NCI-H510A treated with DMSO at 0.1 percent for 48 hours (cell line): ENCODE data around the gene ST6GALNAC3.
"Not testable (repeated sequence)": the region's sequence is repeated elsewhere in the genome, so short reads cannot be mapped to it uniquely, and the experiment has no call there.

Source experiments
- DNase-seq: peaks from one replicate; lab custom pipeline; 2025; lab: John Stamatoyannopoulos, UW

ST6GALNAC3 gene

DNA sequence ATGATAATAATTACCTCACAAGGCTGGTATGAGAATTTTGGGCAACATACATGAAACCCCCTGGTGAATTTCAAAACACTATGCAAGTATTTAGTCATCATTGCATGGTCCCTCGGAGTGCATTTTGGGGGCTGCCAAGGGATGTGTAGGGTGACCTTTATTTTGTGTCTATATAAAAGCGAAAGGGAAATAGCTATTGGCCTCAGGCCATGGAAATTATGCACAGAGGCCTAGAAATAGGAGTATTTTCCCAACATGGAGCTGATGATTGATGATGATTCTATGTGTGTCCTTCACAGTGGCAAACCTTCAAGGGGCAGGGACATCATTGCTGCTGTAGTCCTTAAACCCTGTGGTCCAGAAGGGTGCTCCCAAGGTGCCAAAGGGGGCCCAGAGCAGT, 265.5 kb downstream of the ST6GALNAC3 start:
- DNase-seq, result no peak

DNA sequence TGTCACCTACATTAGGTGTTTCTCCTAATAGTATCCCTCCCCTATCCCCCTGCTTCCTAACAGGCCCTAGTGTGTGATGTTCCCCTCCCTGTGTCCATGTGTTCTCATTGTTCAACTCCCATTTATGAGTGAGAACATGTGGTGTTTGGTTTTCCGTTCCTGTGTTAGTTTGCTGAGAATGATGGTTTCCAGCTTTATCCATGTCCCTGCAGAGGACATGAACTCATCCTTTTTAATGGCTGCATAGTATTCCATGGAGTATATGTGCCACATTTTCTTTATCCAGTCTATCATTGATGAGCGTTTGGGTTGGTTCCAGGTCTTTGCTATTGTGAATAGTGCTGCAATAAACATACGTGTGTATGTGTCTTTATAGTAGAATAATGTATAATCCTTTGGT, 267.3 kb downstream of the ST6GALNAC3 start:
- not testable (repeated sequence) for DNase-seq

DNA sequence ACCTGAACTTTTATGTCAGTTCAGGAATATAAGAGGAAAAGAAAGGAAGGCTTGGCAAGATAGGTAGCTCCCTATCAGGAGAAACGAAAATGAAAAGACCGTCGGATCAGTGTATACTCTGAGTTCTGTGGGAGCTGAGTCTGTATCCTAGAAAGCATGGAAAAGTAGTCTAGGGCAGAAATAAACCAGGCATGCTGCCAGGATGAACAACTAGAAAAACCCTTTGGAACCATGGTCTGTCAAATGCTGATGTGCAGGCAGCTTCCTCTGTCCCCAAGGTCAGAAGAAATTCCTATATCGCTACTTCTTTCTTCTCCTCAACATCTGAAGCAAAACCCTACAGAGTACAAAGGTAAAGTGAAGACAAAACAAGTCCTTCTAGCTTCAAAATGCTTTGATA, 268.8 kb downstream of the ST6GALNAC3 start:
- DNase-seq, result no peak

DNA sequence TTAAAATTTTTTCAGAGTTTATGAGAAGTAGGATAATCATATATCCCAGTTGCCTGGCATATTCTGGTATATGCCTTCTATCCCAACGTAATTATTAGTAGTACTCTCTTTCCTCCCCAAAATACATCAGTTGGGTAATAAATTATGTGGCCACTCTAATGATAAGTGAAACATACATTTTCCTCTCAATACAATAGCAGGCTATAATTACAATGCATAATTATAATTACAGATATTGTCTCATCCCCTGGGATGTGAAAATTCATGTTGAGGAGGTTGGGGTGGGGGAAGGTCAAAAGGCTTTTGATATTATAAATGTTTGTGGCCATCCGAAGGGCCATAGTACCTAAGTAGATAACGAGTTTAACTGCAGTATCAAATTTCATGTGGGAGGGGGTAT, 277.1 kb downstream of the ST6GALNAC3 start:
- no peak for DNase-seq

DNA sequence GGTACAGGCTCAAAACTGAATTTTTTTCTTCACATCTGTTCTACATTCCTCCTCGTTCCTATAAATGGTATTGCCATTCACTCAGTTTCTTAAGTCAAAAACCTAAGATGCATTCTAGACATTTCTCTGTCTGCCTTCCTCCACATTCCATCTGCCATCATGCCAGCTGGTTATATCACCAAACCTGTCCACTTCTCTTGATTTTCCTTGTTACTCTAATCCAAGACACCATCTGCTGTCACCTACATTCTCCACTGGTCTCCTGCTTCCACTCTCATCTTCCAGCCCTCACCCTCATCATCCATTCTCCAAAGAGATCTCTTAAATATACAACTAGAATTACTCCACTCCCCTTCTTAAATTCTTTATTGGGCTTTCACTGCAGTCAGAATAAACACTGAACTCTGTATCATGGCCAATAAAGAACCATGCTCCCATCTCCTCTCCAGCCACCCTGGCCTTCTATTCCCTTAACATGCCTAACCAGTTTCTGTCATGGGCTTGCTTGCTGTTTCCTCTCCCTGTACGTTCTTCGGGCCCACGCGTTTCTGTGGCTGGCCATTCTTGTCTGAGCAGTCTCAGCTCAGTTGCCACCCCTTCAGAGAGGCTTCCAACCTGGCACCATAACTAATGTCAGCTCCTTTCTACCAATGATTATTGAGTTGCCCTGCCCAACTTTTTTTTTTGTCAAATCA, 278.3 kb downstream of the ST6GALNAC3 start:
- peak; percentile 14 for DNase-seq

DNA sequence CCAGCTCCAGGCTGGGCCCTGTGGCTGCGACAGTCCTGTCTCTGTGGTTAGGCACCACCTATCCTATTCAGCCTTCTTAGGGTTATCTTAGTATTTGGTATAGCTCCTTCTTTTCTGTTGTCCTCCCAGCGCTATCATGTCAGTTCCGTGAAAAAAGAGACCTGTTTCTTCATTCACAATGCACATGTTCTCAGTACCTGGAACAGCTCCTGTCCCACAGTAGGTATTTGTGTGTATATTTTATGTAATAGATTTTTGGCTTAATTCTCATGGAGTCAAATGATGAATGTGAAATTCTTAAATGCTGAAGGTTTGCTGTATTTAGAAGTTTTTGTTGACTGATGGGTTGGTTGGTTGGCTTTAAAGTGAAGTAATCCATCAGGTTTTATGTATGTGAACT, 279.7 kb downstream of the ST6GALNAC3 start:
- DNase-seq, result no peak

DNA sequence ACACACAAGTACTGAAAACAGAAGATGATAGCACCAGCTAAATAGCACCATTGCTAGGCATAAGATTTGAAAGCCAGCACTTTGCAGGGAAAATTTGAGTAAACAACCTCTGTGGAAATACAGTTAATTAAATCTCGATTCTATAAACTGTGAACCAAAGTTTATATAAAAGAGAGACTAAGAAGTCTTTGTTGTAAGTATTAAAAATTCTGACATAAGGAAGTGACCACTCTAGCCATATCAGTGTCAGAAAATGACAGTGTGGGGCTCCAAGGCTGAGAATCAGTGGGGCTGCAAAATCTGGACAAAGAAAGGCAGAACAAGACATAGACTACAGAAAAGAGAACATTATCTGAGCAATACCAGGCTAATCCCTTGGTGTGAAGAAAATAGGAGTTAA, 292.2 kb downstream of the ST6GALNAC3 start:
- DNase-seq, result no peak

DNA sequence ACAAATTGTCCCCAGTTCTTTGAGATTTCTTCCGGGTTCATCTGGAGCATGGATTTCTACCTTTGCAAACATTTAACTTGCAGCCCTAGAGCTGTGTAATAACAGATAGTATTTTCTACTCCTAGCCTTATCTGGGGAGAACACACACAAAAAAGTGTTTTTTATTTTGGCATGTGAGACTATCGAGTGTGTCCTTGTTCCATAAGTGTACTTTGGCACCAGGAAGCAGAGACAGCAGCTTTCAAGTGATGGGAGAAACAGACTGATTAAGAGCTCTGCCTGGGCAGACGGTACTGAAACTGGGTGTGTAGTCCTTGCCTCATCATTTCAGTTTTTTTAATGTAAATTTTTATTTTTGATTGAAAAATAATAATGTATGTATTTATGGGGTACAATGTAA, 297.4 kb downstream of the ST6GALNAC3 start:
- DNase-seq, result peak; percentile 36

DNA sequence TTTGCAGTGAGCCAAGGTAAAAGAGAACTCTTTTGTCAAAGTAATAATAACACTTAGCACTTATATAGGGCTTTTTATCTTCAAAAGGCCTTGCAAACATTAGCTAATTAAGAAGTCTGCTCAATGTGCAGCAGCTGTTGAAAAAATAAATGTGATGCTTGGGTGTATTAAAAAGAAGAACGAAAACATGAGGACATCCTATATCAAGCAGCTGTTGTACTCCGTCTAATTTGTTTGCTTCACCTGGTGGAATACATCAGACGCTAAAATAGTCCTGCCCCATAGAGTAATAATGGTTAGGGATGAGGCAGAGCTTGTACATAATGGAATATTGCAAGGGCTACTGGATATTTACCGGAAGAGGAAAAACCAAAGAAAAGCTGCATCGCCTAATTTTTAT, 299.5 kb downstream of the ST6GALNAC3 start:
- peak; percentile 50 for DNase-seq

DNA sequence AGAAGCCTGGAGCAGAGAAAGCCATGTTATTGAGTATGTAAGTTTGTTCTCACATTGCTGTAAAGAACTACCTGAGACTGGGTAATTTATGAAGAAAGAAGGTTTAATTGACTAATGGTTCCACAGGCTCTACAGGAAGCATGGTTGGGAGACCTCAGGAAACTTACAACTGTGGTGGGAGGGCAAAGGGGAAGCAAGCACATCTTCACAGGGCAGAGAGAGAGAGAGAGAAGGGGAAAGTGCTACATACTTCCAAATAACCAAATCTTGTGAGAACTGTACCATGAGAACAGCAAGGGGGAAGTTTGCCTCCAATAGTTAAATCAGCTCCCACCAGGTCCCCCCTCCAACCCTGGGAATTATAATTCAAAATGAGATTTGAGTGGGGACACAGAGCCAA, 302.7 kb downstream of the ST6GALNAC3 start:
- no peak for DNase-seq

DNA sequence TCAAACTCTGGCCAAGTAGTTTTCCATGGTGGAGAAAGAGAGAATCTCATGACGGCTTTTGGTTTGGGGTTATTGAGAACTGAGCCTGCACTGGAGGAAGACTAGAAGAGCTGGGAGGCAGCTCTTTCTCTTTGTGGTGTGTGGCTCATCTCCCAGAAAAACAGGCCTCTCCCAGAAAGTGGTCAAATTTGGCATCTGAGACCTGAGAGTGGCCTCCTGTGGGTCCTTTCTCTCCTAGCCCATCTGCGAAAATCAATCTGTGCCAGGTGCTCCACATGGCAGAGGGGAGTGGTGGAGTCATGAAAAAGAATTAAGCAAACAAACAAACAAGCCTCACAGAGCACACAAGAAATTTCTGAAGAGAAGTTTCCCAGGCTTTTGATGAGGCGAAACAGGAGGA, 305.0 kb downstream of the ST6GALNAC3 start:
- no peak for DNase-seq

DNA sequence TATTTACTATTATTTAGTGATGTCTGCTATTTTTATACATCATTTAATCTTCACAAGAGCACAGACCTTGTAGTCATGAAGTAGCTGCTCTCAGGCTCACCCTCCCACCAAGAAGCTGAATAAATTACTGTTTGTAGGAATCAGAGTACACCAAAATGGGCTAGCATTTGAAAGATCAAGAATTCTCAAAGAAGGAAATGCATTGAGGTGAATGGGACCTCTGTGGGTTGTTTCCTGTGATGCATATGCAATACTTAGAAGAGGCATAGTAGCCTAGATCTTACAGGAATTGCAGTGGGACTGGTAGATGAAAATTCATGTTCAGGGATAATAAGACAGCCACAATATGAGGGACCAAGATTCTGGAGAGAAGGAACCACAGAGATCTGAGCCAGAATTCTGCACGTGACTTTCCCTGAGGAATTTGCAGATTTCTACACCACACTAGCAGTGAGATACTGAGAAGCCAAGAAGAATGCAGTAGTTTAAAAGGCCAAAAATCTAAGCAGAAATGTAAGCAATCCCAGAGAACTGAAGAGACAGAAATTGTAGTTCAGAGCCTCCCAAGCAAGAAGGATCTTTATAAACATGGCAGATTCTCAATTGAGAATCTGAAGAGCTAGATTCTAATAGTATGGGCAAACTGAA, 307.0 kb downstream of the ST6GALNAC3 start:
- DNase-seq, result no peak

DNA sequence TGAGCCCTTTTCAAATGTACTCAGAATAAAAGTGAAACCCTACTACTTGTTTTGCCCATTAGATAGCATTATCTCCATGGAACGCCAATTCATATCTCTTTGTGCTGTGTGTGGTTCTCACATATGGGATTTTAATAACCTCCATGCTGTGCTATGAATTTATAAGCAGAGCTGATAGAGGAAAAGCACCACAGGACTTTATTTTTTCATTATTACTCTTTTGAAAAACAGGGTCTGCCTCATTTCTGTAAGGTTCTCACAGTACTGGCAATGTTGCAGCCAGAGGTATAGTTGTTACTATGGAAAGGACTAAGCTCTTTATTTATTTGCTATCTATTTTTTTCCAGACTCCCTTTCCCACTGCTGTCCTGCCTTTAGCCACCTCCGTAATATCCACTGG, 313.7 kb downstream of the ST6GALNAC3 start:
- DNase-seq, result no peak

DNA sequence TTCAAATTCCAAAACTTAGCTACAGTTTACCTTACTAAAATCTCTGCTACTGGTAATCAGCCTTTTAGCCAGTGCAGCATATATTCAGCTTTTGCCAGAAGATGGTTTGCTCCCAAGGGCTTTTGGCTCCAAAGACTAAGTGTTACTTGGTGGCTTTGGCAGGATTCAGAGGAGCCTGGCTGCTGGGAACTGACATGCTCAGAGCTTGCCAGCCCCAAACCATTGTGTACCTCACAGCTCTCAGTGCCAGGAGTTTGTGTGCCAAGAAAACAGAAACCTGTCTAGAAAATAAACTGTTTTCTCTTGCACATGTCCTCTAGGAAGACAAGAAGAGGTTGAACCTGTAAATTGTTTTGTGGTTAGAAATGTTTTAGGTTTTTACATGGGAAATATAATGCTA, 315.9 kb downstream of the ST6GALNAC3 start:
- DNase-seq, result no peak

DNA sequence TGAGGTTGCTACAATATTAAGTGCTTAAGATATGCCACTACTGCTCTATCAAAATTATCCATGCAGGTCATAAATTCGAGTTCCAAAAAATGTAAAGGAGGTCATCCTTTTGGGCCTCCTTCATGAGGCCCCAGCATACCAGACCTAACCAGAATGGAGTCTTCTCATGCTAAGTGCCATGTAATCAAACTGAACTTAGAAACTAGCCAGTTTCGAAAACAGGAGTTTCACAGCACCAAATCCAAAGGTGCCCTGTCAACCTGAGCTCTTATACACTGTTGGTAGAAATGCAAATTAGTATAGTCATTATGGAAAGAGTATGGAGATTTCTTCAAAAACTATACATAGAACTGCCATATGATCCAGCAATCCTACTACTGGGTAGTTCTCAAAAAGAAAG, 320.5 kb downstream of the ST6GALNAC3 start:
- no peak for DNase-seq

DNA sequence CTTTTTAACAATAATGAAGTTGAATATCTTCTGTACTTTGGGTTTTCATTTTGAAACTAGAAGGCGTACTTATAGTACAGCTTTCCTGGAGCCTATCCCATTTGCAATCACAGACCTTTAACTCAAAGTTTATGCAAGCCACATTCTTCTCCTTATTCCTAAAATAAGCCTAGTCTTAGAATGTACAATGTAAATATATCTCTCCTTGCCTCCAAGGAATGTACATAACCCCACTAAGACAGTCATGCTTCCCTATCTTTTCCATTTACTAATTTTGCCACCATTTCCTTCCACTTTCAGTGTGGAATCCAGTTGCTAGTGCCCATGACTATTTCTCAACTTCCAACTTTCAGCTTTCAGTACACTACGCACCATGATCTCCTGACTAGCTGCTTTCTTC, 327.6 kb downstream of the ST6GALNAC3 start:
- DNase-seq, result no peak

DNA sequence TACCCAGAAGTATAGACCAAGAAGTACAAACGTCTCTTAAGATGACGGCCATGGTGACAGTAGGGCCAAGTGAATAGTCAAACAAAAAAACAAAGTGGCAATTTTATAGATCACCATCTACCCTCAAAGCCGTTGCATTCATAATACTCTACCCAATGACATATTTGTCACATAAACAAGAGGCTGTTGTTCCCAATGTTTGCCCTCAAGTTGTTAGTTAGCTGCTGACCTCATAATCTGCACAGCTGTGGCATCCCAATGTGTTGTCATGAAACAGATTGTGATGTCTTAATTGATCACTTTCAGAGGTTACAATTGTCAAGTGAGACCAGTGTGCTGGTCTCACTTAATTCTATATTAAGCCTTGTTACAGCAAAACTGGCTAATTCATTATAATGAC, 333.8 kb downstream of the ST6GALNAC3 start:
- no peak for DNase-seq

DNA sequence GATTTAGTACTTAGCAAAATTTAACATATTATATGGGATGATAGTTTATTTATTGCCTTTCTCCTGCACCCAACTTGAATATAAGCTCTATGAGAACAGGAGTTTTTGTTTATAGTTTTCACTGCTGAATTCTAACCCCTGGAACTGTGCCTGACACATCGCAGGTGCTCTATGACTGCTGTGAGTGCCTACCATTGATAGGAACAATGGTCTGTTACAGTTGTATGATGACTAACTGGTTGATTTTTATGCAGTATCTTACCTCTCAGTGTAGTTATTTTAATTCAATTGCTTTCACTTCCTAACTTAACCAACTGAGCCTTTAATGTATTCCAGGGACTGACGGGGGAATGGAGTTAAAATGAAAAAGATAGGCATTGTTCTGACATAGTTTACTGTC, 336.0 kb downstream of the ST6GALNAC3 start:
- no peak for DNase-seq

DNA sequence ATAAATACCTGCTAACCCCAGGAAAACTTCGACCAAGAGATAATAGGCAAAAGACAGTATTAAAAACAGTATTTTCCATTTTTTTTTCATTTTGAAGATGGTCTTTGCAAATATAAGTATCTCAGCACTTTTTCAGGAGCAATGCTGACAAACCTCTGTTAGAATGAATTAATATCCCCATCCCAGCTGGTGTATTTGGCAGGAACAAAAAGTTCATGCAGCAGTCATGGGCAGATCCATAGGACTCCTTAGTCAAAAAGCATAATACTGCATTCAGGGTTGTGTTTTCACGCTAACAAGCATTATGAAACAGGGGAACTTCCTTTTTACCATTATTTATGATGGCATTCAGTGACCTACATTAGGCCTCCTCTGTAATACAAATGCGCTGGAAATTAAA, 344.0 kb downstream of the ST6GALNAC3 start:
- no peak for DNase-seq

DNA sequence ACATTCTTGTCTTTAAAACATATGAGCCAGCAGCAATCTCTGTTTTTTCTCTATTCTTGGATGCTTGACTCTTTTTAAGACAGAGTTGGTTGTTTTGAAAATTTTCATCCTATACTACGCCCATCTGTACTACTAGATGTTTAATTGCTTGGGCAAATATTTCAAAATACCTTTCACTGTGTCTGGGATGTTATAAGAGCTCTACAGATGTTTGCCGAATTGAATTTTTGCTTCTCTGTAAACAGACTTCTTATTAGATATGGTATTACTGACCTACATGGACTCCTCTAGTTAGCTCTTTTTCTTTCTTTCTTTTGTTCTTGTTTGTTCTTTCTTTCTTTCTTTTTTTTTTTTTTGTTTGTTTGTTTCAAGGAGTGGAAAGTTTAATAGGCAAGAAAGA, 345.1 kb downstream of the ST6GALNAC3 start:
- DNase-seq, result peak; percentile 56

DNA sequence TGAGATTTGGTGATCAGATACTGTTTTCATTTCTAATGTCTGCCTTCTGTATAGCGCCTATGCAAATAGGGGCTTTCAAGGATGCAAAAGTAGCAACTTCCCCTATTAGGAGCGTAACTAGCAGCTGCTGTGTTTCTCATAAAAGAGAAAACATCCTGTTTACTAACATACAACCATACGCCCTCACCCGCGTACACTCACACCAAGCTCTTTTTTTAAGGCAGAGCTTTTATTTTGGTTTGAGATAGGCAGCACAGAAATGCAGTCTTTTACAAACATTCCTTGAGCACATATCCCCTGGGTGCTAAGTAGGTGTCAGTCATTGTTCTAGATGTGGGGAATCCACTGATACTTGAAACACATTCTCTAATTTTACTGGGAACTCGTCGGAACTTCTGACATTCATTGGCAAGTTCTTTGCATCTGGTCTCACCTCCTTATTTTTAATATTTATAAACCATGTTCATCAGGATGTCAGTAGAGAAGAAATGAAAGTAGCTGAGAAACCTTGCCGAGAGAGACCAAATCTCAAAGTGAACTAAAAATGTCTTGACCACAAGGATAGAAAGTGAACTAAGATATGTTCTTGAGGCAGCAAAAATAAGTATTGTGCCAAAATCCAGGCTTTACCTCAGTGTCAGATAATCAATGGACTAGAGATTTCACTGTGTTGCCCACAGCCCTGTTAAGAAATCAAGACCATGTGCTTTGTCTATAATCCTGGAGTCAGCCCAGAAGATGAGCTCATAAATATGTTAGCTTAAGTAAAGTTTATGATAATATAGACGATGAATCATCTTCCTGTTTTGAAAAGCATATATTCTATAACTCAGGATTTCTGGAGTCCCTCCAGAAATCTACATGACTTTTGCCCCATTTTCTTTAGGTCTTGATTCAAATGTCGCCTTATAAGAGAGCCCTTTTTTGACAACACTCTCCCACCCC, 350.9 kb downstream of the ST6GALNAC3 start:
- DNase-seq, result no peak

DNA sequence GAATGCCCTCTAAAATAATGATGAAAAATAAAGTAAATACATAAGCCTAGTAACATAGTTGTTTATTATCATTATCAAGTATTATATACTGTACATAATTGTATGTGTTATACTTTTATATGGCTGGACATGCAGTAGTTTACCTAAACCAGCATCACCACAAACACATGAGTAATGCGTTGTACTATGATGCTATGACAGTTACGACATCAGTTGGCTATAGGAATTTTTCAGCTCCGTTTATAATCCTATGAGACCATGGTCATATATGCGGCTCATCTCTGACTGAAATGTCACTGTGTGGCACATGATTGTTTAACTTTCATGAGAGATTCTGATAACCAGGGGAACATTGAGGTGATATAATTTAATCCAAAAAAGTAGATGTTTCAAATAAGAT, 352.1 kb downstream of the ST6GALNAC3 start:
- DNase-seq, result no peak

DNA sequence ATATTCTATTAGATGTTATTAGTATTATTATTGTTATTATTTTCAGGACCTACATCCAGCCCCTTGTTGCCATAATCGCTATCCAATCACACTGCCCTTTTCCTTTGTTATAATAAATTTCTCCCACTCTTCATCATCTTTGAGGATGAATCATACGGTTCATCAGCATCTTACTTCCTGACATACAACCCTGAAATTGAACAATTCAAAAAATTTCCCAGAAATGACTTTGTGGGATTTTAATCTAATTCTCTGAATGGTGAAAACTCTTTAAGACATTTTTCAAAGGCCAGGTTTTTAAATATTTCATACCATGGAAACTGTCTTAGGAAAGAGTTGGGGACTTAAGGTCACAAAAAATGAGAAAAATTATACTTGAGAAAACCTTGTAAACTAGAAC, 353.5 kb downstream of the ST6GALNAC3 start:
- no peak for DNase-seq
